VCaP (cell line): ENCODE measurements around the gene SERP1.

Experiments used
- H3K27ac ChIP-seq: fragments of 450-650 bp; 2 replicates; pipeline ENCODE4 v1.5.1; 2017
- TF ChIP-seq, protein P1 (sequence below): fragments of 450-650 bp; conservative IDR thresholded peaks from 2 replicates; pipeline ENCODE4 v1.5.1; 2017; ENCODE audit warnings: mild to moderate bottlenecking, moderate library complexity

SERP1 gene

DNA sequence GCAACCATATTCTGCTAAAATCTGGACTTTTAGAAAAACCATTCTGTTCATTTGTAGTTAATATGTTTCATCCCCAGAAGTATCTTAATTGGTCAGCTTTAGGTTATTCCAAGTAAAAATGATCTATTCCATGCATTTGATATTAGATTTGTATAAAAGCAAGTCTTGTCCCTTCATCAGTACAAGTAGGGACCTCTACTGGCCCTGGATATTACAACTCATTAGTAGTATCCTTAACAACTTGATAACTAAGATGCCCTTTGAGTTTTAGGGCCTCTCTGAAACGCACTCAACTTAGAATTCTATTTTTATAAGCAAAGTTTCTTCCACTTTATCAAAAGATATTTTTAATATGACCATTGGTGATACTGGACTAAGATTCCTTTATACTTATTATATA, 31.6 kb upstream of the SERP1 start:
- TF ChIP-seq, protein P1, sequence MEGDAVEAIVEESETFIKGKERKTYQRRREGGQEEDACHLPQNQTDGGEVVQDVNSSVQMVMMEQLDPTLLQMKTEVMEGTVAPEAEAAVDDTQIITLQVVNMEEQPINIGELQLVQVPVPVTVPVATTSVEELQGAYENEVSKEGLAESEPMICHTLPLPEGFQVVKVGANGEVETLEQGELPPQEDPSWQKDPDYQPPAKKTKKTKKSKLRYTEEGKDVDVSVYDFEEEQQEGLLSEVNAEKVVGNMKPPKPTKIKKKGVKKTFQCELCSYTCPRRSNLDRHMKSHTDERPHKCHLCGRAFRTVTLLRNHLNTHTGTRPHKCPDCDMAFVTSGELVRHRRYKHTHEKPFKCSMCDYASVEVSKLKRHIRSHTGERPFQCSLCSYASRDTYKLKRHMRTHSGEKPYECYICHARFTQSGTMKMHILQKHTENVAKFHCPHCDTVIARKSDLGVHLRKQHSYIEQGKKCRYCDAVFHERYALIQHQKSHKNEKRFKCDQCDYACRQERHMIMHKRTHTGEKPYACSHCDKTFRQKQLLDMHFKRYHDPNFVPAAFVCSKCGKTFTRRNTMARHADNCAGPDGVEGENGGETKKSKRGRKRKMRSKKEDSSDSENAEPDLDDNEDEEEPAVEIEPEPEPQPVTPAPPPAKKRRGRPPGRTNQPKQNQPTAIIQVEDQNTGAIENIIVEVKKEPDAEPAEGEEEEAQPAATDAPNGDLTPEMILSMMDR: peak; percentile 20; the same call in 1 of the 2 replicates
- no peak overlapping the region for H3K27ac ChIP-seq

DNA sequence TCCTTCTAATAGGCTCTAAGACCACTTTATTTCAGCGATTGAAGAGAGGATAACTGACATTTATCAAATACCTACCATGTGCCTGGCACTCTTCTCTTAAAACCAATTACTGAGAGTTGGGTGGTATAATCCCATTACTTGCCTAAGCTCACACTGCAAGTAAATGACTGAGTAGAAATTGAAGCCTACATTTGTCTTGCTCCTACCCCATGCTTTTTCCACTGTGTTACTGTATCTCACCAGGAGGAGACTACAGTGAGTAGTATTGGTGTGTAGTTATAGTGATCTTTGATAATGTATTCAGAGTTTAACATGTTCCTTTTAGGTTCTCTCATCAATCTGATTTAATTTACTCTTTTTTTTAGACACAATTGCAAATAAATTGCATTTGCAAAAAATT, 21.0 kb upstream of the SERP1 start:
- H3K27ac ChIP-seq: no peak overlapping the region
- TF ChIP-seq, protein P1: no peak

GRCh38 chr3:150564243-150564642, 17.9 kb upstream of the SERP1 start:
- H3K27ac ChIP-seq: no peak overlapping the region
- TF ChIP-seq, protein P1: no peak

DNA sequence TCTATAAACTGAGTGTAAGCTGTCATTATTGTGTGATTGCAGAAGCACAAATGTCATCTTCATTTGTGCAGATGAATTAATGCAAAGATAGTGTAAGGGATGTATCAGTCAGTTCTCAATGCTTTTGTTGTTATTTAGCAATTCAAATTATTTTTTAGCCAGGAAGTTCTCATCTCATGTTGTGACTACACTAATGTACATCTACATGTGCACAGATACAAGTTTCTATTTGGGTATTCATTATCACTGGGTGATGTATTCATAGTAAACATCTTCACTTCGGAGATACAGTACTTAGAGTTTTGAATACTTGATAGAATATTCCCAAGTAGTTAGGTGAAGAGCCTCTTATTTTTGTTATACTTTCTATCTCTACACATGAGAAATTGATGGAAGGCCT, 11.4 kb upstream of the SERP1 start:
- TF ChIP-seq, protein P1: no peak
- H3K27ac ChIP-seq: no peak overlapping the region

- TF ChIP-seq, protein P1: no peak
- H3K27ac ChIP-seq: no peak overlapping the region
Observed at GRCh38 chr3:150556792-150557191, 10.5 kb upstream of the SERP1 start.

DNA sequence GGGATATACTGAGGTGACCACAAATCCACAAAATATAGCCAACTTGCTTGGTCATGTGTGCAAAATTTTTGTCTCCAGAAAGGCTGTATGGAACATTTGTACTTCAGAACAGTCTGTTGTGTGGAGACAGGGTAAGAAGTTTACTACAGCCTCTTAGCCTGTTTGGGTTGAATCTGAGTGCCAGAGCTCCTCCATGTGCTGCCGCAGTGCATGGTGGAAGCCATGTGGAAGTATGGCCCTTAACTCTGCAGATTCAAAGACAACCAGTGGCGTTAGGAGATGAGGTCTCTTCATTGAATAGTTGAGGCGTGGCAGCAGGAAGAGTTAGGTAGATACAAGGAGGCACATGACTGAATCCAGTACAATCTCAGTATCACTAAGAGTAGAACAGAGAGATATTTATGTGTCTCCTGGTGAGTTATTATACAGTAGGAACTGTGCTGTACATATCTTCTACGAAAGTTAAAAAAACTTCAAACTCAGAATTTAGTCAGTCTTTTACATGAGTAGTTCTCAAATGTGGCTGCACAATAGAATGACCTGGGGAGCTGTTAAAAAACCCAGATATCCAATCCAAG, 9.7 kb upstream of the SERP1 start:
- TF ChIP-seq, protein P1: no peak
- H3K27ac ChIP-seq: no peak overlapping the region

- TF ChIP-seq, protein P1: no peak
- H3K27ac ChIP-seq: peak overlapping the region; percentile 97
Observed at GRCh38 chr3:150547045-150547741, 897 bp upstream of the SERP1 start.
